ENCODE measurements around the gene AVP. TPM values are rescaled to one million over a fixed set of nuclear protein-coding genes. Genes with fewer than 3 reads are reported as not detected.

AVP gene
- total RNA-seq, 2 donors from 2014 or later, result not detected

DNA sequence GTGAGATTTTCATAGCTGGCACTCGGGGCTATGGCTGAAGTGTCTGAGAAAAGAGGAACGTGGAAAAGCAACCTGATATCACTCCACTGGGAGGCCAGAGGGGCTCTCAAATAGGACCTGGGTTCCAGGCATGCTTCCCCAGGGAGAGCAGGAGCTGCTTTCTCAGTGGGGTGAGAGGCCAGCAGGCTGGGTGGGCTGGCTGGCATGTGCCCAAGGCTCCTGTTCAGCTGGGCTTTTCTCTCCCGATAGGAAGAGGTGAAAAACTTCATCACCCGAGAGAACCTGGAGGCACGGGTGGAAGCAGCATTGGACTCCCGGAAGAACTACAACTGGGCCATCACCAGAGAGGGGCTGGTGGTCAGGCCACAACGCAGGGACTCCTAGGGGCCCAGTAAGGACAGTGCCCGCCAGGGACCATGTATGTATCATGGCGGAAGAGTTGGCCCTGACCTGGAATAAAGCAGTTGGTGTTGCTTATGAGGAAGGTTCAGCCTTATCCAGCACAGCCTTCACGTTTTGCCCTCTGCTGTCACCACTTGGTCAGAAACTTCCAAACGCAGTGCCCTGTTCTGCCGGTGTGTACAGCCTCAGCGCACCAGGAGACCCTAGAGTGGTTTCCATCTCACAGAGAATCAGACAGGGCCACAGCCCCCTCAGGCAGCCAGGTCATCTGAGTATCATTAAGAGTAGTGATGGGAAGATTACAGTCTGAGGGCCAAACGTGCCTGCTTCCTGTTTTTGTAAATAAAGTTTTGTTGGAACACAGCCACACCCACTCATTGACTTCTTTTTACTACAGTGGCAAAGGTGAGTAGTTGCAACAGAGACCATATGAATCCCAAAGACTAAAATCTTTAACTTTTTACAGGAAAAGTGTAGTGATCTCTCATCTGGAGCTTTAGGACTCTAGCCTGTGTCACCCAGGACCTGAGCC, 36.8 kb downstream of the AVP start:
- Histone ChIP-seq H3K27ac (no peak overlapping the region), H3K4me1 (peaks cover 13% of the 10 kb centered on the region), H3K36me3 (replicated peaks in 1 of 2; ENCODE audit: insufficient read depth in 1 of 2, low read depth in 2 of 2) (peaks cover 0 to 4% of the 10 kb centered on the region in 2 donors), H3K27me3 (no peaks in the 10 kb centered on the region), H3K9me3 (no peaks in the 10 kb centered on the region), H3K4me3 (no peak overlapping the region)
- ATAC-seq (no peak), DNase-seq (no peak)
- intact Hi-C loops (cut with DNase I), result no loop called here
- WGBS, 2 donors, result 83 to 86% methylated on average over 7 to 14 of the region's 14 CpGs
- TF ChIP-seq, protein P1, sequence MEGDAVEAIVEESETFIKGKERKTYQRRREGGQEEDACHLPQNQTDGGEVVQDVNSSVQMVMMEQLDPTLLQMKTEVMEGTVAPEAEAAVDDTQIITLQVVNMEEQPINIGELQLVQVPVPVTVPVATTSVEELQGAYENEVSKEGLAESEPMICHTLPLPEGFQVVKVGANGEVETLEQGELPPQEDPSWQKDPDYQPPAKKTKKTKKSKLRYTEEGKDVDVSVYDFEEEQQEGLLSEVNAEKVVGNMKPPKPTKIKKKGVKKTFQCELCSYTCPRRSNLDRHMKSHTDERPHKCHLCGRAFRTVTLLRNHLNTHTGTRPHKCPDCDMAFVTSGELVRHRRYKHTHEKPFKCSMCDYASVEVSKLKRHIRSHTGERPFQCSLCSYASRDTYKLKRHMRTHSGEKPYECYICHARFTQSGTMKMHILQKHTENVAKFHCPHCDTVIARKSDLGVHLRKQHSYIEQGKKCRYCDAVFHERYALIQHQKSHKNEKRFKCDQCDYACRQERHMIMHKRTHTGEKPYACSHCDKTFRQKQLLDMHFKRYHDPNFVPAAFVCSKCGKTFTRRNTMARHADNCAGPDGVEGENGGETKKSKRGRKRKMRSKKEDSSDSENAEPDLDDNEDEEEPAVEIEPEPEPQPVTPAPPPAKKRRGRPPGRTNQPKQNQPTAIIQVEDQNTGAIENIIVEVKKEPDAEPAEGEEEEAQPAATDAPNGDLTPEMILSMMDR (IDR thresholded peaks at IDR 0.05), result no peak
- TF ChIP-seq POLR2A (IDR thresholded peaks at IDR 0.05), result no peak

DNA sequence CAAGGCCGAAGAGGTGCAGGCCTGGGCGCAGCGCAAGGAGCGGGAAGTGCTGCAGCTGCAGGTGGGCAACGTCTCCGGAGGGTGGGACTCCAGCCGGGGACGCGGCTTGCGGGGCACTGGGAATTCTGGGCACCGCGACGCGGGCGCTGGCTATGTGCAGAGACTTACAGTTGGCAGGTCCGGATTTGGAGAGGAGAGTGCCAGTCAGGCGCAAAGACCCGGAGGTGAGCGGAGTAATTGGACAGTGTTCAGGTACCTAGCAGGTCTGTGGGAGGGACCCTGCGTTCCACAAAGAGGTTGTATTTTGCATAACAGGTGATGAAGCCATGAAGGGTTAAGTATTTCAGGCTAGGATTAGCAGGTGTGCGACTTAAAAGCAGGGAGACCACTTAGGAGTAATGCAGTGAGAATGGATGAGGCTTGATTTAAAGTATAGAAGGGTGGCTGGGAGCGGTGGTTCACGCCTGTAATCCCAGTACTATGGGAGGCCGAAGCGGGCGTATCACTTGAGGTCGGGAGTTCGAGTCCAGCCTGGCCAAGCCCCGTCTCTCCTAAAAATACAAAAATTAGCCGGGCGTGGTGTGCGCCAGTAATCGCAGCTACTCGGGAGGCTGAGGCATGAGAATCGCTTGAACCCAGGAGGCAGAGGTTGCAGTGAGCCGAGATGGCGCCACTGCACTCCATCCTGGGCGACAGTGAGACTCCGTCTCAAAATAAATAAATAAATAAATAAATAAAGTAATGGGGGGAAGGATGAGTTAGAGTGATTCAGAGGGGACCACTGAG, 37.7 kb downstream of the AVP start:
- intact Hi-C loops (cut with DNase I), result no loop called here
- Histone ChIP-seq H3K9me3 (no peaks in the 10 kb centered on the region), H3K4me1 (peaks cover 20% of the 10 kb centered on the region), H3K4me3 (peak overlapping the region; percentile 63 to 94), H3K27ac (peak overlapping the region in 3 of 4 donors; percentile 81 to 89 (median 88)), H3K27me3 (no peaks in the 10 kb centered on the region), H3K36me3 (replicated peaks in 1 of 2; ENCODE audit: insufficient read depth in 1 of 2, low read depth in 2 of 2) (peaks cover 0 to 4% of the 10 kb centered on the region in 2 donors)
- ATAC-seq (no peak), DNase-seq (peak; percentile 32 to 46 (median 40))
- no peak for TF ChIP-seq POLR2A (IDR thresholded peaks at IDR 0.05)
- TF ChIP-seq, protein P1 (IDR thresholded peaks at IDR 0.05), result no peak
- WGBS, 2 donors, result 35 to 53% methylated on average over 28 to 39 of the region's 39 CpGs

DNA sequence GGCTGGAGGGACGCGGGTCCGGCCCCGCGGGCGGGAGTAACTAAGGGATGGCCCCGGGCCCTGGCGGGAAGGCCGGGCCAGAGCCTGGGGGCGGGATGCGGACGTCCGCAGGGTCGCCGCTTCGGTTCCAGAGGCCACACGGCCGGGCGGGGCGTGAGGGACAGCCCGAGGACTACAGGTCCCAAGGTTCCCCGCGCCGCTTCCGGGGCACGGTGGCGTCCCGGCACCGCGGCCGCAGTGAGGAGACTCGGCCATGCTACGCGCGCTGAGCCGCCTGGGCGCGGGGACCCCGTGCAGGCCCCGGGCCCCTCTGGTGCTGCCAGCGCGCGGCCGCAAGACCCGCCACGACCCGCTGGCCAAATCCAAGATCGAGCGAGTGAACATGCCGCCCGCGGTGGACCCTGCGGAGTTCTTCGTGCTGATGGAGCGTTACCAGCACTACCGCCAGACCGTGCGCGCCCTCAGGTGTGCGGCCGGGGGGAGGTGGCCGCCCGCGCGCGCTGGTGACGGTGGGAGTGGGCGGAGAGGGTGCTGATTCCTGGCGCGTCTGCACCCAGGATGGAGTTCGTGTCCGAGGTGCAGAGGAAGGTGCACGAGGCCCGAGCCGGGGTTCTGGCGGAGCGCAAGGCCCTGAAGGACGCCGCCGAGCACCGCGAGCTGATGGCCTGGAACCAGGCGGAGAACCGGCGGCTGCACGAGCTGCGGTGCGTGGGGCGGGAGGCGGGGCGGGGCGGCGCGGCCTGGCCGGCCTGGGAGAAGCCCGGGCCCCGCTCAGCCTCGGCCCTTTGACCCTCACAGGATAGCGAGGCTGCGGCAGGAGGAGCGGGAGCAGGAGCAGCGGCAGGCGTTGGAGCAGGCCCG, 38.5 kb downstream of the AVP start, which contains the start of gene MRPS26:
TSS of gene MRPS26 (plus strand) at position 237 of the 861 bp plus-strand sequence. CDS start at position 254, 17 bp downstream.
- DNase-seq, result peak; percentile 87 to 92 (median 90)
- no peaks in the 10 kb centered on the region for H3K9me3 ChIP-seq
- peaks cover 26% of the 10 kb centered on the region for H3K4me1 ChIP-seq
- H3K27me3 ChIP-seq, result no peaks in the 10 kb centered on the region
- H3K4me3 ChIP-seq, result peak within 1 kb of the TSS; percentile 63 to 94
- TF ChIP-seq POLR2A (IDR thresholded peaks at IDR 0.05), result peak; percentile 66 to 73 (median 69)
- TF ChIP-seq, protein P1 (IDR thresholded peaks at IDR 0.05), result no peak
- H3K36me3 ChIP-seq (replicated peaks in 1 of 2; ENCODE audit: insufficient read depth in 1 of 2, low read depth in 2 of 2), result peaks cover 0 to 4% of the 10 kb centered on the region in 2 donors
- H3K27ac ChIP-seq, result peak within 1 kb of the TSS; percentile 74 to 89 (median 84)
- WGBS, 2 donors, result 0% methylated on average over 5 to 91 of the region's 104 CpGs
- peak; percentile 92 for ATAC-seq
- intact Hi-C loops (cut with DNase I), result no loop called here

DNA sequence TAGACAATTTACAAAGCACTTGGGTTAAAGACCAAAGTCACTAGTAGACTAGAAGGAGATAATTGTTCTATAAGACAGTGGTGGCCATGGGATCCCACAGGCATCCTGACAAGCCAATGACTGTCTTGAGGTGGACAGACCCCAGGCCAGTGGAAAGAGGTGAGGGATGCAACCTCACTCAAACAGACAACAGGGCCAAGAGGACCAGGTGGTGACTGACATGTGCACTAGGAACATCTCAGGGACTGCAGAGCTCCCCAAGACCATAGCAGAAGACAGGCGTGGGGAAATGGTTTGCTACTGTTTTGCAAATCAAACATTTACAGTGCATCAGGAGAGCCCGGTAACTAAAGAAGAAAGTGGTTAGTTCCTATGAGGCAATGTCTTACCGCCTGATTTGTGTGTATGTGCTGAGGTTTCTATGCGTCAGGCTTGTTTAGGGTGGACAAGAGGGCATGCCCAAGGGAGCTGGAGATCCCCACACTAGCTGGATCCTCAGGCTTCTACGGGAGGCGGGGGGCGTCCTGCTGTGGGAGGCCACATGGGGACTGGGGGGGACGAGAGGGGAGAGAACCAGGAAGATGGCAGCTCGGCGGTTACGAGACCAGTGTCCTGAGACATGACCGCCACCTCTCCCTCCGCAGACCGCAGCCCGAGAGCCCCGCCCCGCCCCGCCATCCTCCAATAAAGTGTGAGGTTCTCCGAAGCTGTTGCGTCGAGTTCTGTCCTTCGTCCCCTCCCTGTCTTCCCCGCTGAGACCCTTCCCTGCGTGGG, 39.3 kb downstream of the AVP start:
- TF ChIP-seq, protein P1 (IDR thresholded peaks at IDR 0.05), result no peak
- no peak for TF ChIP-seq POLR2A (IDR thresholded peaks at IDR 0.05)
- H3K27me3 ChIP-seq, result no peaks in the 10 kb centered on the region
- H3K4me1 ChIP-seq, result peaks cover 26% of the 10 kb centered on the region
- peak overlapping the region; percentile 74 to 89 (median 84) for H3K27ac ChIP-seq
- intact Hi-C loops (cut with DNase I), result no loop called here
- 3% methylated on average over 17 to 23 of the region's 24 CpGs for whole genome bisulfite sequencing, 2 donors
- H3K9me3 ChIP-seq, result no peaks in the 10 kb centered on the region
- ATAC-seq (peak; percentile 71), DNase-seq (peak; percentile 74 to 81 (median 78))
- H3K4me3 ChIP-seq, result peak overlapping the region; percentile 63 to 94
- H3K36me3 ChIP-seq (replicated peaks in 1 of 2; ENCODE audit: insufficient read depth in 1 of 2, low read depth in 2 of 2), result peaks cover 0 to 4% of the 10 kb centered on the region in 2 donors

Data from body of pancreas (tissue), 4 donors.